ENCODE measurements around the gene CXXC5.

Gene CXXC5

GRCh38 chr5:139690803-139691629 lies 42.9 kb downstream of the CXXC5 start:
- TF ChIP-seq CTCF (IDR thresholded peaks at IDR 0.05; ENCODE audit: low read length, missing control alignments): no peak
- H3K4me3 ChIP-seq (replicated peaks; ENCODE audit: low read depth, low read length): no peak overlapping the region
- DNase-seq (ENCODE audit: low read depth): no peak

GRCh38 chr5:139692148-139692547 lies 44.0 kb downstream of the CXXC5 start:
- no peak overlapping the region for H3K4me3 ChIP-seq (replicated peaks; ENCODE audit: low read depth, low read length)
- DNase-seq (ENCODE audit: low read depth): no peak
- no peak for TF ChIP-seq CTCF (IDR thresholded peaks at IDR 0.05; ENCODE audit: low read length, missing control alignments)

- no peak for TF ChIP-seq CTCF (IDR thresholded peaks at IDR 0.05; ENCODE audit: low read length, missing control alignments)
Measured at GRCh38 chr5:139692679-139693308, 44.6 kb downstream of the CXXC5 start.

GRCh38 chr5:139693676-139694364 lies 45.7 kb downstream of the CXXC5 start:
- TF ChIP-seq CTCF (IDR thresholded peaks at IDR 0.05; ENCODE audit: low read length, missing control alignments): no peak
- DNase-seq (ENCODE audit: low read depth): no peak
- no peak overlapping the region for H3K4me3 ChIP-seq (replicated peaks; ENCODE audit: low read depth, low read length)

More at GRCh38 chr5:139692679-139693308, 44.6 kb downstream of the CXXC5 start:
- no peak overlapping the region for H3K4me3 ChIP-seq (replicated peaks; ENCODE audit: low read depth, low read length)
- no peak for DNase-seq (ENCODE audit: low read depth)

- no peak for DNase-seq (ENCODE audit: low read depth)
- H3K4me3 ChIP-seq (replicated peaks; ENCODE audit: low read depth, low read length): no peak overlapping the region
- no peak for TF ChIP-seq CTCF (IDR thresholded peaks at IDR 0.05; ENCODE audit: low read length, missing control alignments)
Measured at GRCh38 chr5:139694556-139695177, 46.5 kb downstream of the CXXC5 start.

- H3K4me3 ChIP-seq (replicated peaks; ENCODE audit: low read depth, low read length): no peak overlapping the region
- no peak for DNase-seq (ENCODE audit: low read depth)
- TF ChIP-seq CTCF (IDR thresholded peaks at IDR 0.05; ENCODE audit: low read length, missing control alignments): no peak
Measured at GRCh38 chr5:139695178-139695573, 47.0 kb downstream of the CXXC5 start.

Measured in fibroblast of pulmonary artery (primary cell).